Right lobe of liver (tissue), 4 donors: ENCODE data around the gene SPIRE1.

Experiments
- POLR2A ChIP-seq: fragments of 450-650 bp; IDR thresholded peaks from one replicate; pipeline ENCODE4 v1.6.1; 2017; ENCODE audit warnings: antibody characterized with exemption, mild to moderate bottlenecking
- TF ChIP-seq, protein P1 (sequence below), 4 donors: fragments of 200-600 bp in 3 of 4; fragments of 450-650 bp in 1 of 4; IDR thresholded peaks; one replicate each; pipeline versions ENCODE4 v1.5.1 to v1.8.0; 2016 to 2022; ENCODE audit warnings: antibody characterized with exemption in 4 of 4, mild to moderate bottlenecking in 2 of 4
- donor health status: DM: no; HTN: no; CAD: no.
- donor health status: DM: no; HTN: no; CAD: no.
- donor health status: DM: no; HTN: yes; CAD: no.

- TF ChIP-seq, protein P1, sequence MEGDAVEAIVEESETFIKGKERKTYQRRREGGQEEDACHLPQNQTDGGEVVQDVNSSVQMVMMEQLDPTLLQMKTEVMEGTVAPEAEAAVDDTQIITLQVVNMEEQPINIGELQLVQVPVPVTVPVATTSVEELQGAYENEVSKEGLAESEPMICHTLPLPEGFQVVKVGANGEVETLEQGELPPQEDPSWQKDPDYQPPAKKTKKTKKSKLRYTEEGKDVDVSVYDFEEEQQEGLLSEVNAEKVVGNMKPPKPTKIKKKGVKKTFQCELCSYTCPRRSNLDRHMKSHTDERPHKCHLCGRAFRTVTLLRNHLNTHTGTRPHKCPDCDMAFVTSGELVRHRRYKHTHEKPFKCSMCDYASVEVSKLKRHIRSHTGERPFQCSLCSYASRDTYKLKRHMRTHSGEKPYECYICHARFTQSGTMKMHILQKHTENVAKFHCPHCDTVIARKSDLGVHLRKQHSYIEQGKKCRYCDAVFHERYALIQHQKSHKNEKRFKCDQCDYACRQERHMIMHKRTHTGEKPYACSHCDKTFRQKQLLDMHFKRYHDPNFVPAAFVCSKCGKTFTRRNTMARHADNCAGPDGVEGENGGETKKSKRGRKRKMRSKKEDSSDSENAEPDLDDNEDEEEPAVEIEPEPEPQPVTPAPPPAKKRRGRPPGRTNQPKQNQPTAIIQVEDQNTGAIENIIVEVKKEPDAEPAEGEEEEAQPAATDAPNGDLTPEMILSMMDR (IDR thresholded peaks at IDR 0.05), result no peak
- TF ChIP-seq POLR2A, result no peak
Measured at GRCh38 chr18:12543697-12544096, 114.2 kb downstream of the SPIRE1 start.
